Left ventricle myocardium inferior (tissue), 1 donor: ENCODE data around the gene PSMC3IP. TPM values are rescaled to one million over a fixed set of nuclear protein-coding genes. Genes with fewer than 3 reads are reported as not detected.

Source experiments
- DNase-seq: peaks from one replicate; pipeline ENCODE4 v3.0.0-alpha.2; 2020
- H3K27ac ChIP-seq: fragments of 200-600 bp; replicated peaks from 2 replicates; pipeline ENCODE4 v1.8.0; 2021
- H3K27me3 ChIP-seq: fragments of 200-600 bp; 2 replicates; pipeline ENCODE4 v1.8.0; 2021; ENCODE audit warnings: low read depth
- H3K36me3 ChIP-seq: fragments of 200-600 bp; 2 replicates; pipeline ENCODE4 v1.8.0; 2021
- H3K4me1 ChIP-seq: fragments of 200-600 bp; 2 replicates; pipeline ENCODE4 v1.8.0; 2021
- H3K4me3 ChIP-seq: fragments of 200-600 bp; 2 replicates; pipeline ENCODE4 v1.8.0; 2021; ENCODE audit warnings: mild to moderate bottlenecking, moderate library complexity
- H3K9me3 ChIP-seq: fragments of 200-600 bp; replicated peaks from 2 replicates; pipeline ENCODE4 v1.8.0; 2021
- intact Hi-C: fragments of 100-400 bp; cut with micrococcal nuclease; formaldehyde crosslinking; loops from one replicate; pipeline ENCODE4 v1.11.0; 2022
- total RNA-seq: library from RNA; stranded (reverse); fragmentation: NEBNext Ultra II Directional; extraction: Animal tissue kit (Norgen Biotek cat#: 25700); gene quantifications from one replicate; pipeline ENCODE4 v1.2.1, GENCODE V29; 2021
- TF ChIP-seq, protein P1 (sequence below): fragments of 200-600 bp; IDR thresholded peaks from 2 replicates; pipeline ENCODE4 v1.8.0; 2021; ENCODE audit warnings: antibody characterized with exemption, mild to moderate bottlenecking, borderline replicate concordance
- donor health status: DM: no; HTN: yes; CAD: no; lungs with severe emphysema.

PSMC3IP gene
- total RNA-seq, 1 donor from 2014 or later = 2.5 TPM

DNA sequence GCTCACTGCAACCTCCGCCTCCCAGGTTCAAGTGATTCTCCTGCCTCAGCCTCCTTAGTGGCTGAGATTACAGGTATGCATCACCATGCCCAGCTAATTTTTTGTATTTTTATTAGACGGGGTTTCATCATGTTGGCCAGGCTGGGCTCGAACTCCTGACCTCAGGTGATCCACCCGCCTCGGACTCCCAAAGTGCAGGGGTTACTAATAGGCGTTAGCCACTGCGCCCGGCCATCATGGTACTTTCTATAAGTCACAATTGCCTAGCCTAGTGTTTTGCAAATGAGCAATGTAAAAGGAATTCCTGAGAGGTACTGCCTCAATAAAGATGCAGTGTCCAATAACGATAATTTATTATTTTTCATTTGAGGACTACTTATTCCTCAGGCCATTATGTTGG is 13.9 kb upstream of the PSMC3IP start:
- no peak for DNase-seq
- no peaks in the 10 kb centered on the region for H3K9me3 ChIP-seq
- no peak overlapping the region for H3K27ac ChIP-seq
- TF ChIP-seq, protein P1, sequence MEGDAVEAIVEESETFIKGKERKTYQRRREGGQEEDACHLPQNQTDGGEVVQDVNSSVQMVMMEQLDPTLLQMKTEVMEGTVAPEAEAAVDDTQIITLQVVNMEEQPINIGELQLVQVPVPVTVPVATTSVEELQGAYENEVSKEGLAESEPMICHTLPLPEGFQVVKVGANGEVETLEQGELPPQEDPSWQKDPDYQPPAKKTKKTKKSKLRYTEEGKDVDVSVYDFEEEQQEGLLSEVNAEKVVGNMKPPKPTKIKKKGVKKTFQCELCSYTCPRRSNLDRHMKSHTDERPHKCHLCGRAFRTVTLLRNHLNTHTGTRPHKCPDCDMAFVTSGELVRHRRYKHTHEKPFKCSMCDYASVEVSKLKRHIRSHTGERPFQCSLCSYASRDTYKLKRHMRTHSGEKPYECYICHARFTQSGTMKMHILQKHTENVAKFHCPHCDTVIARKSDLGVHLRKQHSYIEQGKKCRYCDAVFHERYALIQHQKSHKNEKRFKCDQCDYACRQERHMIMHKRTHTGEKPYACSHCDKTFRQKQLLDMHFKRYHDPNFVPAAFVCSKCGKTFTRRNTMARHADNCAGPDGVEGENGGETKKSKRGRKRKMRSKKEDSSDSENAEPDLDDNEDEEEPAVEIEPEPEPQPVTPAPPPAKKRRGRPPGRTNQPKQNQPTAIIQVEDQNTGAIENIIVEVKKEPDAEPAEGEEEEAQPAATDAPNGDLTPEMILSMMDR = no peak
- peaks cover 18% of the 10 kb centered on the region for H3K4me1 ChIP-seq
- intact Hi-C loops = no loop called here
- H3K27me3 ChIP-seq = no peaks in the 10 kb centered on the region
- H3K36me3 ChIP-seq = peaks cover 57% of the 10 kb centered on the region
- no peak overlapping the region for H3K4me3 ChIP-seq

DNA sequence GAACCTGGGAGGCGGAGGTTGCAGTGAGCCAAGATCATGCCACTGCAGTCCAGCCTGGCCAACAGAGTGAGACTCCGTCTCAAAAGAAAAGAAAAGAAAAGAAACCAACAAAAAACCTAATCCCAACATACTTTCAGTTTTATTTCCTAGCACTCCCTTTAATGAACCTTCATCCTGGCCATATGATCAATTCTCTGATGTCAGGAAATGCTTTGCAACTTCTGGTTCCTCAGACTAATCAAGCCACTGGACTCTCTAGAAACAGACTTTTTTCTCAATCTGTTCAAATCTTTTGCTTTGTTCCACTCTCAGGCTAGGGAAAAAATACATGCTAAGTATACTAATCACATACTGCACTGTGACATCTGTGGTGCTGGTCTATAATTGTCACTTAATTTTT is 13.4 kb upstream of the PSMC3IP start:
- Histone ChIP-seq H3K4me3 (no peak overlapping the region), H3K9me3 (no peaks in the 10 kb centered on the region), H3K4me1 (peaks cover 23% of the 10 kb centered on the region), H3K27ac (no peak overlapping the region), H3K27me3 (no peaks in the 10 kb centered on the region), H3K36me3 (peaks cover 62% of the 10 kb centered on the region)
- DNase-seq = no peak
- TF ChIP-seq, protein P1 = no peak
- intact Hi-C loops = no loop called here

DNA sequence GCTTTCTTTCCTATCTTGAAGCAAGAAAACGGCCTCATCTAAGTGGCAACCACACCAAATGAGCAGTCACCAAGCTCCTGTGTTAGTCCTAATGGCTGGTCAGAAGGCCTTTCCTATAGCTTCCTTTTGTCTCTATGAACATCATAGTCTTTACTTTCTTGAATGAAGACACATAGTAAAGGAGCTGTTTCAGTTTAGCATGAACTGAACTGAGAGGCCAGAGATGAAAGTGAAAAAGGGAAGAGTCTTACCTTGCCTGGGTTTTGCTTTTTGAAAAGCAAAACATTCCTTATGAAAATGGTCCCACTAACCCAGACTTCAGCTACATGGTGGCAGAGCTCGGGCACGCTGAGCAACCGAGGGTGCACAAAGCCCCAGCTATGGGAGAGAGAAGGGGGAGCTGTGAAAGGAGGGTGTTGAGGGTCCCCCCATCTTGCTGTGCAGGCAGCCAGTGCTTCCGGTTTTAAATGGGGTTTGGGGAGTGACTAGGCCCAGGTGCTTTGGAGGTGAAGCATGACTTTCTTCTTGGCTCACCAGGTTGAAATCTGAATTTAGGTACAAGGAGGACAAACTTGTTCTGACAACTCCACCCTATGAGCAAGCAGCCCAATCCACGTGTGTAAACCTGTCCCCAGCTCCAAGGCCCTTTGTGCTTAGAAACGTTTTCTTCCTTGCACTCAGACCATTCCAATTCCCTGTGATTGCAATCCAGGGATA is 9.1 kb upstream of the PSMC3IP start:
- Histone ChIP-seq H3K27ac (peak overlapping the region; percentile 42), H3K27me3 (no peaks in the 10 kb centered on the region), H3K36me3 (peaks cover 96% of the 10 kb centered on the region), H3K9me3 (no peaks in the 10 kb centered on the region), H3K4me3 (no peak overlapping the region), H3K4me1 (peaks cover 39% of the 10 kb centered on the region)
- DNase-seq = no peak
- intact Hi-C loops = no loop called here
- TF ChIP-seq, protein P1 = no peak

DNA sequence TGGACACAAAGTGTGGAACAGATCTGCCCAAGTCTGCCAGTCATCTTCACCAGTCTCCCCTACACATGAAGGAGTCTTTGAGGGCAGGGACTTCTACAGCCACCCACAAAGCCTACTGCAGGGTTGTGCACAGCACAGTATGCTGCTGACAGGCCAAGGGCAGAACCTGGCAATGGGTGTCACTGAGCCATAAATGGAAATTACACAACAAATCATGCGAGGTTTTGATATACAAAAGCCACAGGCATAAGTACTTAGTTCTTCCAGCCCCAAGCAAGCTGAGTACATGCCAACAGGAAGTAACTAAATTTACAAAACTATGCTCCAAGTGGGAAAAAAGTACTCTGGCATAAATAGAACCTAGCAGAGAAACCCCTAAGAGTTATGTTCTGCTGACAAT is 7.8 kb upstream of the PSMC3IP start:
- peaks cover 39% of the 10 kb centered on the region for H3K4me1 ChIP-seq
- peak overlapping the region; percentile 42 for H3K27ac ChIP-seq
- no peaks in the 10 kb centered on the region for H3K9me3 ChIP-seq
- no peak overlapping the region for H3K4me3 ChIP-seq
- no peak for DNase-seq
- intact Hi-C loops = no loop called here
- H3K36me3 ChIP-seq = peaks cover 96% of the 10 kb centered on the region
- TF ChIP-seq, protein P1 = no peak
- H3K27me3 ChIP-seq = no peaks in the 10 kb centered on the region

DNA sequence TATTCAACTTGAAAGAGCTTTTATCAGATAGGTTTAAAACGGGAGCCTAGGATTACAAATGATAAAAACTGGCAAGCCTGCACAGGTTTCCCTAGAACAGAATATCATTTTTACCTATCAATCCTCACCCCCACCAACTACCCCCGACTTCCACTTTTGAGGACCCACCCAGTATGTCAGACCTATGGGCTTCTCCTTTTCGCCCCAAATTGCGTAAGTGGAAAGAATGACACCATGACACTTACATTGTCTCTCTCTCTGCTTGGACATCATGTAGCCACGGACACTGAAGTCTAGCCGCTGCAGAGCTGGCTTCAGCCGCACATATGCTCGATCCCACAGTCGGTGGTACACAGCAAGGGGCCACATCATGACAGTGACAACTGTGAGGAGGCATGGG is 7.4 kb upstream of the PSMC3IP start:
- H3K4me1 ChIP-seq = peaks cover 39% of the 10 kb centered on the region
- no peaks in the 10 kb centered on the region for H3K27me3 ChIP-seq
- peaks cover 96% of the 10 kb centered on the region for H3K36me3 ChIP-seq
- H3K27ac ChIP-seq = peak overlapping the region; percentile 42
- intact Hi-C loops = no loop called here
- no peak overlapping the region for H3K4me3 ChIP-seq
- H3K9me3 ChIP-seq = no peaks in the 10 kb centered on the region
- TF ChIP-seq, protein P1 = no peak
- no peak for DNase-seq
